Measurements from ENCODE around the gene SIRPA.

The SIRPA gene

DNA sequence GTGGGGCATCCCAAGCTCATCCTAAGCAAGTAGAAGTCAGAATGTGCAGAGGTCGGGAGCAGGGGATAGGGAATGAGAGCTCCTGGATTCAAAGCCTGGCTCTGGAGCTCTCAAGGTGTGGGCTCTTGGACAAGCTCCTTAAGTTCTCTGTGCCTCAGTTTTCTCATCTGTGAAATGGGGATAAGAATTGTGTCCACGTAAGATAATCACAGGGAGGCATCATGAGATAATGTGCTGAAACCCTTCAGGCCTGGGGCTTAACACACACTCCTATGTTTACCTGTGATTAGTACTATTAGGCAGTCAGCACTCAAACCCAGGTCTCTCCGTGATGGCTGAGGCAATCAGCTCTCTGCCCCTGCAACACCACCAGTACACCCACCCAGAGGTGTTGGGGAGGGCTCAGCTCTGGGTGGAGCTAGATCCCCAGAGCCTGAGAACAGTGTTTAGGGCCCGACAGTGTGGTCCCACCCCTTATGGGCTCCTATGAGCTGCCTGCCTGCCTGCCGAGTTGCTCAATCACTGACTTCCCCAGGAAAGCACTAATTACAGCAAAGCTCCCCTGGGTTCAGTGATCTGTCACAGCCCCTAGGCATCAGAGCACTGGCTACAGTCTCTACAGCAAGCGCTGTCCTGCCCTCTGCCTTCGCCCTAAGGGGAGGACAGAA is 6.3 kb upstream of the SIRPA start:
- no peak for DNase-seq

GRCh38 chr20:1890469-1891262 is 4.5 kb upstream of the SIRPA start:
- DNase-seq, result no peak

GRCh38 chr20:1891263-1892118 is 3.7 kb upstream of the SIRPA start:
- no peak for DNase-seq

DNA sequence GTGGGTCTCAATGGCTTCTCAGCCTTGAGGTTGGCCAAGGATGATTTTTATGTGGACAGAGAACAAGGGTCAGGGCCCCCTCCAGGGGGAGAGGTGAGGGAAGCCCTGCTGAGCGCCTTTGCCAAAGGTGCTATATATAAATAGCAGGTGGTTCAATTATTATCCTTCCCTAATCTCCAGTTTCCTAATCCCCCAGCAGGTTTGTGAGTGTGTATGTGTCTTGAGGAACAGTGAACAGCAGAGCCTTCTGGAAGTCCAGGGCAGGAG is 3.2 kb upstream of the SIRPA start:
- DNase-seq, result no peak

DNA sequence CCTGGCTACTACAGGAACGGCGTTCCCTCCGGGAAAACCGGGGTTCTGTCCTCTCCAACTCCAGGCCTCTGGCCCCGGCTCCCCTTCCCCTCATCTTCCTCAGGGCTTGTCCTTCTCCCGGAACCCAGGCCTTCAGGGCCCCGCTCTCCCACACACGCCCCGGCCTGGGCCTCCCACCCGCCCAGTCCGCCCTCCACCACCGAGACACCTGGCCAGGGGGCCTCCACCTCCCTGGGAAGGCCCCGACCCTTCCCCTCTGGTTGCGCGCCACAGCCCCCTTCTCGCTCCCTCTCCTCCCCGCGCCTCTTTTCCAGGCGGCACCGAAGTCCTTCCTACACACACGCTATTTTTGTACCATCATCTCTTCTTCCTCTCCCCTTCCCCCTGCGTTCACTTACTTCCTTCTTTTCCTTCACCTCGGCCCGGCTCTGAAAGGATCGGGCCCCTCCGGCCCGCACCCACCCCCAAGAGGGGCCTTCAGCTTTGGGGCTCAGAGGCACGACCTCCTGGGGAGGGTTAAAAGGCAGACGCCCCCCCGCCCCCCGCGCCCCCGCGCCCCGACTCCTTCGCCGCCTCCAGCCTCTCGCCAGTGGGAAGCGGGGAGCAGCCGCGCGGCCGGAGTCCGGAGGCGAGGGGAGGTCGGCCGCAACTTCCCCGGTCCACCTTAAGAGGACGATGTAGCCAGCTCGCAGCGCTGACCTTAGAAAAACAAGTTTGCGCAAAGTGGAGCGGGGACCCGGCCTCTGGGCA is 1.3 kb upstream of the SIRPA start:
- DNase-seq, result no peak

DNA sequence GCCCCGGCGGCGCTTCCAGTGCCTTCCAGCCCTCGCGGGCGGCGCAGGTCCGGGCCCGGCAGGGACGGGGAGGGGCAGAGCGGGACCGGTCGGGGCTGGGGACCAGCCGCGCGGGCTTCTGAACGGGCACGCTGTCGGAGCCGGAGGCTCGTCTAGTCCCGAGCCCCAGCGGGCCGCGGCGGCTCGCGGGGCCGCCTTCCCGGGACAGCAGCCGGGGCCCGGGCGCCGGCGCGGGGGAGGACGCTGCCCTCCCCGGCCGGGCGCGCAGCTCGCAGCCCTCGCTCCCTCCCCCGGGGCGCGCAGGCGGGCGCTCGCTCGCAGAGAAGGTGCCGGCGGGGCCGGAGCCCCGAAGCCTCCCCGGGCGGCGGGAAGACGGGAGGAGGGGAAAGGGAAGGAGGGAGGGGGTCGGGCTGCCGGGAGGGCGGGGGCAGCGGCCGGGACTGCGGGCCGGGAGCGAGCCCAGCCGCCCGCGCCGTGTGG is 696 bp upstream of the SIRPA start:
- peak; percentile 46 for DNase-seq

DNA sequence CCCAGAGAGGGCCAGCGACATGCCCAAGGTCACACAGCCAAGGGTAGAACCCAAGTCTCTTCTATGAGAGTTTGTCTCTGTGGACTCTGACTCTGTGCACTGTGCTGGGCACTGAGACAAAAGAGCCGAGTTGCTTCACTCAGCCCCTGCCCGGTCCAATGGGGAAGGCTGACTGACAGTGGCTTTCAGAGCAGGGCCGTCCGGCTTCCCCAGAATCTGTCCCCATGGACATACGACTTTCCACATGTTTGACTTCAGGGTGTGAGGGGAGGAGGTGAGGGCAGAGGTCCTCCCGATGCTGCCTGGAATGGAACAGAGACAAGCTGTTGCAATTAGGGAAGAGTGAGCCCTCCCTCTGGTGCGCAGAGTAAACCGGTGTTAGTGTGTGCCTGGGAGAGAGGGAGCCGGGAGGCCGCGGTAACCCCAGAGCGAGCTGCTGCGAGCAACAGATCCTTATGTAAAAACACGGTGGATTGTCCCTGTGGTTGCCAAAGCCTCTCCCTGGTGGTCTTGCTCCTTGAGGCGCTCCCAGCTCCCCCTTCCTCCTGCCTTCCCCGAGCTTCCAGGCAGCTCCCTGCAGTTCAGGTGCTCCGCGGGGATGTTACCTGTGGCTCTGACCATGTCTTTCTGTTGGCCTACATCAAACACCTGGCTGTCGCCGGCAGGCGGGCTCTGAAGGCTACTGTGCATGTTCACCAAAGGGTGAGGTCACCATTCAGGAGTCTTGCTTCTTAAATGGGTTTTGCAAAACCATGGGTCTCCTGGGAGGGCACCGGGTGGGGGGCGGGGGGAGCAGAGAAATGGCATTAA is 672 bp downstream of the SIRPA start:
- no peak for DNase-seq

GRCh38 chr20:1896484-1897258 is 1.5 kb downstream of the SIRPA start:
- DNase-seq, result no peak

GRCh38 chr20:1897541-1897940 is 2.3 kb downstream of the SIRPA start:
- no peak for DNase-seq

GRCh38 chr20:1897965-1898464 is 2.8 kb downstream of the SIRPA start:
- no peak for DNase-seq

DNA sequence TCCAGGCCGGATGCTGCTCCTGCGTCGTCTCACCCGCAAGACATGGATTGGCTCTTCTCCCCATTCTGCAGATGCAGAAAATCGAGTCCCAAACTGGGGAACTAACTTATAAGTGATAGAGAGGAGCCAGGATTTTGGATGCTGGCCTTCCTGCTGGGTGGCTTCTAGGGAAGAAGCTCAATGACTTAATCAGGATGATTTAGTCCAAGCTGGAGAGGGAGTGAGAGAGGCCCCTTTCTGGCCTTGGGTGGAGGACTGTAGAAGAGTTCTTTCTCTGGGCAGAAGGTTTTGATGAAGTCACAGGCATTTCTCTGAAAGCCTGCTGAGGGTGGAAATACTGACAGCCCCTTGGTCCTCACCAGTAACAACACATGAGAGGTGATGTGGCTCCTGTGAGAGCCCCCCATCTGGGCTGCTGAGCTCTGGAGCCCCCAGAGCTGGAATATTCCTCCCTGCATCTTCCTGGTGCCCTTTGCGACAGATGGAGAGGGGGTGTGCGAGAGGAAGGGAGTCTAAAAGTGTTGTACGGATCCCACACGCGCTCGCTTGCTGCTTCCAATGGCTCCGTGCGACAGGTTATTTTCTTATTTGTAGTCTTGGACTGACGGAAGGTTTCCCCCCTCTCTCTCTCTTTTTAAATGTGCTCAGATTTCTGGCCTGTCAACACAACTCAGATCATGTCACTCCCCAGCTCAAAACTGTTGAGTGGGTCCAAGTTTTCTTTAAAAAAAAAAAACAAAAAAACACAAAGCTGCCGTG is 3.5 kb downstream of the SIRPA start:
- no peak for DNase-seq

DNA sequence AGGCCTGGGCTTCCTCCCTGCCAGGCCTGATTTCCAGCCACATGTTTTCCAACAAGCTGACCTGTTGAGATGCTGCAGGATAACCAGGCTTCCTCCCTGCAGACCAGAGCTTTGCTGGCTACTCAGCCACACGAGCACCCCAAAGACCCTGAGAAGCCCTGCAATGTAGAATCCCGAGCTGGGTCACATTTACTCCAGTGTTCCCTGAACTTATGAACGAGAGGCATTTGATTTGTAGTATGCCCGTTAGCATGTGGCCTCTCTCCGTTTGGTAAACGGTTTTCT is 4.0 kb downstream of the SIRPA start:
- DNase-seq, result no peak

GRCh38 chr20:1900321-1900801 is 5.2 kb downstream of the SIRPA start:
- DNase-seq, result peak; percentile 80

GRCh38 chr20:1901704-1902103 is 6.5 kb downstream of the SIRPA start:
- DNase-seq, result no peak

DNA sequence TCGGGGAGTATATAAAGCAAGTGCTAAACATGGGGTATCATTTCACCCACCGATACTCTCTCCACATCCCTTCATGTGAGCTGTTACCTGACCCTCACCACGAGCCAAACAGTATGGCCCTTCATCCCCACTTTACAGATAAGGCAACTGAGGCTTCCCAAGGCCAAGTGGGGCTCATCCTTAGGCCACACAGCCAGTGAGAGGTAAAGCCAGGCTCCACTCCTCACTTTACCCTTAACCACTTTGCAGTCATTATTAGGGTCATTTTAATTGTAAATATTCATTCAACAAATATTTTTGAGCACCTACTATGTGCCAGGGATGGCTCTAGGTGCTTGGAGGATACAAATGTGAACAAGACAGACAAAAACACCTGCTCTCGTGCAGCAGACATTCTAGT is 7.0 kb downstream of the SIRPA start:
- no peak for DNase-seq

GRCh38 chr20:1904135-1904534 is 8.9 kb downstream of the SIRPA start:
- no peak for DNase-seq

- DNase-seq, result no peak
Observed at GRCh38 chr20:1905009-1905408, 9.8 kb downstream of the SIRPA start.

- DNase-seq, result no peak
Observed at GRCh38 chr20:1905693-1906092, 10.5 kb downstream of the SIRPA start.

- no peak for DNase-seq
Observed at GRCh38 chr20:1906361-1907051, 11.3 kb downstream of the SIRPA start.

DNA sequence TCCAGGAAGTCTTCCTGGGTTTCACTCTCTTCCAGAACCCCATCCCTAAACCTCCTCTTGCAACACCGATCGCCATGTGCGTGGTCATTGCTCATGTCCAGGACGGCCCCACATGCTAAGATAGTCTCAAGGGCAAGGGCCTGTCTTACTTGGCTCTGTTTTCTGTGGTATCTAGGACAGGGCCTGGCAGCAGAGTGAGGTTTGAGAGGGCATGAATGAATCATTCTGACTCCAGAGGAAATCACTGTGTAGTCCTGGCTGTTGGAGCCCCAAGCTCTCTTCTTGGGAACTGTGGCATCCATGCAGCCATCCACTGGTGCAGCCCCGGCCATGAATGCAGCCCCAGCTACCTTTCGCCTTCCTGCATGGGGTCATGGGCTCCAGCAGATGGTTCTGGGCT is 12.4 kb downstream of the SIRPA start:
- DNase-seq, result no peak

All from fibroblast of upper back skin (primary cell).